Activated naive CD4-positive, alpha-beta T cell (primary cell): ENCODE data around the gene SSC5D.

Experiments
- DNase-seq, 4 experiments: peaks; one replicate each; lab custom pipeline; 2025; lab: John Stamatoyannopoulos, UW

The SSC5D gene

DNA sequence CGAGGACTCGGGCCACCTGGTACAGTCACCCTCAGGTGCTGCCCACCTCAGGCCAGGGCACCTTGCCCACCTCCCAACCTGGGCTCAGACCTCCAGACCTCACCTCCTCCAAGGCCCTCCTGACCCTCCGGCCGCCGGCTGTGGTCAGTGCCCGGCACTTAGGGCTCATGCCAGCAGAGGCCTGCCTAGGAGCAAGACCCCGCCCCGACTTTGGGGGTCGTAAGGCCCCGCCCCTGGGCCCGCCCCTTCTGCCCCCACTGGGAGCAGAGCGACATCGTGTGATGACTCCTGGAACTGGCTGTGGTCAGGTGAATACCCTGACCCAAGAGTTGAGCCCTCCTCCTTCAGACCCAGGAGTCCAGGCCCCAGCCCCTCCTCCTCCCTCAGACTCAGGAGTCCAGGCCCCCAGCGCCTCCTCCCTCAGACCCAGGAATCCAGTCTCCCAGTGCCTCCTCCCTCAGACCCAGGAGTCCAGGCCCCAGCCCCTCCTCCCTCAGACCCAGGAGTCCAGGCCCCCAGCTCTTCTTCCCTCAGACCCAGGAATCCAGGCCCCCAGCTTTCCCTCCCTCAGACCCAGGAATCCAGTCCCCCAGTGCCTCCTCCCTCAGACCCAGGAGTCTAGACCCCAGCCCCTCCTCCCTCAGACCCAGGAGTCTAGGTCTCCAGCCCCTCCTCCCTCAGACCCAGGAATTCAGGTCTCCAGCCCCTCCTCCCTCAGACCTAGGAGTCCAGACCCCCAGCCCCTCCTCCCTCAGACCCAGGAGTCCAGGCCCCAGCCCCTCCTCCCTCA, 48.9 kb downstream of the SSC5D start, which contains the start of gene SBK2:
SBK2 (minus strand) TSS at position 183 of the 790 bp plus-strand sequence. CDS start 839 bp downstream, outside the sequence.
- no peak for DNase-seq

DNA sequence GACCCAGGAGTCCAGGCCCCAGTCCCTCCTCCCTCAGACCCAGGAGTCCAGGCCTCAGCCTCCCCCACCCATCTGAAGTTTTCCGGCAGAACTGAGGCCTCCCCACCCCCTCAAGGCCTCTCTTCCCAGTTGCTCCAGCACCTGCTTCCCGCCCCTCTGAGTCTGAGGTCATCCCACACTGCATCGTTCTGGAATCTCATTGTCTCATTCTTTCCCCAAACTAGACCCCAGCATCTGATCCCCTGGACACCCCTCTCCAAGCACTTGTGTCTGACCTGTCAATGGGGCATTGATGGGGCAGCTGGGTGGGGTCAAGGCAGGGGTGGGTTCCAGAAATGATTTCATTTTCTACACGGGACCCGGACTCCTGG, 49.5 kb downstream of the SSC5D start:
- DNase-seq: no peak

DNA sequence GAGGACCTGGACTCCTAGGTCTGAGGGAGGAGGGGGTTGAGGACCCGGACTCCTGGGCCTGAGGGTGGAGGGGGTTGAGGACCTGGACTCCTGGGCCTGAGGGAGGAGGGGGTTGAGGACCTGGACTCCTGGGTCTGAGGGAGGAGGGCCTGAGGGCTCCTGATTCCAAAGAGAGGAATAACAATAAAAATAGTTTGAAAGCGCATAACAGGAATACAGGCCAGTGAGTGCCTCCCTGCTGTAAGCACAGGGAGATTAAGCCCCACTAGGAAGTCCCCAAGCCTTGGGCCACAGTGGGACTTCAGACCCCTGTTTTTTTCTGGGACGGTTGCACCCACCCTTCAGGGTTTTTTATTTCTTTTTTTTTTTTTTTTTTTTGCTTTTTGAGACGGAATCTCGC, 49.9 kb downstream of the SSC5D start:
- DNase-seq: no peak

DNA sequence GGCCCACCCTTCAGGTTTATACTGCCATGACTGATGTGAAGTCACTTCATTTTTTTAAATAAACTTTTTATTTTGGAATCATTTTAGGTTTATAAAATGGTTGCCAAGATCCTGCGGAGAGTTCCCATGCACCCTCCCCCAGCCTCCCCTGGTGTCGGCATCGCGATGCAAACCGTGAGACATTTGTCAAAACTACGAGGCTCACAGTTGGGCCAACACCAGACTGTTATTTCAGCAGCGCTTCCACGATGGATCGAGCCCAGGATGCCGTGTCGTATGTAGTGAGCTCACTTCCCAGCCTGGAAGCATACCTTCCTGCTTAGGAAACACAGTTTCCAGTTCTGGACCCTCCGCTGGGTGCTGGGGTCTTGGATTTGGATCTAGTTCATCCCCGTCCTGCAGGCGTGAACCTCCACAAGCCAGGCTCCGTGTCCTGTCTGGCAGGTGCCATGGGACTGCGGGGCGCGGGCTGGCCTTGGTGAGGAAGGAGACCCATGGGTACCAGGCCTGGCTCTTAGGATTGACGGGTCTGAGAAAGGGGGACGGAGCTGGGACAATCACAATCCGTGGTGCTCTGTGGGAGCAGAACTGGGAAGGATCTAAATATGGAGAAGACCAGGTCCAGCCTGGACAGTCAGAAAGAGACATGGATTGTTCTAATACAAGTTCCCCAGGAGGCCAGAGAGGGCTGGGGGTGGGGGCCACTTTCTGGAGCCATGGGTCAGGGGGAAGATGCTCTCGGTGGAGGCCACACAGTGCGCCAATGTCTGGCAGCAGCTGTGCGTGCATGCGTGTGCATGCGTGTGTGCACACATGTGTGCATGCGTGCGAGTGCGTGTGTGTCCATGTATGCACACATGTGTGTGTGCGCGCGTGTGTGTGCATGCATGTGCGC, 51.1 kb downstream of the SSC5D start:
- DNase-seq: no peak

DNA sequence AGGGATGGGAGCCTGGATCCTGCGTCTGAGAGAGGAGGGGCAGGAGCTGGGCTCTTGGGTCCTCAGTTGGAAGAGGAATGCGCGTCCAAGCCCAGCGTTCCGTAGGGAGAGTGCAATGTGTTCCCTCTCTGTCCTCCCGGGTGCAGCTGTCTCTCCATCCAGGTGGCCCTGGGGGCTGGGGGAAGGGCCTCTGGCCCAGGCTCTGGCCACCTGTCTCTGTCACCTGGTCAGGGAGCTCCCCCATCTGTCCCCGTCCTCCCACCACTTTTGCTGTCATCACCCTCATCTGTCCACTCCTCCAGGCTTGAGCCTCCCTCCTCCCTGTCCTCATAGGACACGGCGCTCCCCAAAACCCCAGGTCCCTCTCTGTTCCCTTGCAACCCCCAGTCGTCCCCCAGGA, 52.4 kb downstream of the SSC5D start:
- no peak for DNase-seq

DNA sequence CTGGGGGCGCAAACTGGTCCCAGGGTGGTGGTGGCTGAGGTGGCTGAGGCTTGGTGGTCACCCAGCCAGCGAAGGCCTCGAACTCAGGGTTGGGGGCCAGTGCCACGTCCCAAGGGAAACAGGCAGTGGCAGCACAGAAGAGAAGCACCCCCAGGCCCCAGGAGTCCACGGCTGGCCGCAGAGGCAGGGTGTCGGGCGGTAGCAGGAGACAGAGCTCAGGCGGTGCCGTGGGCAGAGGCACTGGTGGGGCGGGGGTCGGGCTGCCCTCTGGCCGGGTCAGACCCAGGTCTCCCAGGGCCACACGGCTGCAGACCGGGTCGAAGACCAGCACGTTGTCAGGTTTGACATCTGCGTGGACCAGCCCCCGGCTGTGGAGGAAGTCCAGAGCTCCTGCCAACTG, 52.9 kb downstream of the SSC5D start:
- no peak for DNase-seq

DNA sequence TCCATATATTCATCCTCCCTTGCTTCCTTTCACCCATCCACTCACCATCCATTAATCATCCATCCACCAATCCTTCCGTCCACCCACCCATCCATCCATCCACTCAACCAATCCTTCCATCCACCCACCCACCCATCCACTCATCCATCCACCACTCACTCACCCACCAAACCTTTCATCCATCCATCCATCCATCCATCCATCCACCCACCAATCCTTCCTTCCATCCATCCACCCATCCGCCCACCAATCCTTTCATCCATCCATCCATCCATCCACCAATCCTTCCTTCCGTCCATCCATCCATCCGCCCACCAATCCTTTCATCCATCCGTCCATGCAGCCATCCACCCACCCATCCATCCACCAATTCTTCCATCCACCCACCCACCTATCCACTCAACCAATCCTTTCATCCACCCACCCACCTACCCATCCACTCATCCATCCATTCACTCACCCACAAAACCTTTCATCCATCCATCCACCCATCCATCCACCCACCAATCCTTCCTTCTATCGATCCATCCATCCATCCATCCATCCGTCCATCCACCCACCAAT, 54.1 kb downstream of the SSC5D start:
- no peak for DNase-seq

DNA sequence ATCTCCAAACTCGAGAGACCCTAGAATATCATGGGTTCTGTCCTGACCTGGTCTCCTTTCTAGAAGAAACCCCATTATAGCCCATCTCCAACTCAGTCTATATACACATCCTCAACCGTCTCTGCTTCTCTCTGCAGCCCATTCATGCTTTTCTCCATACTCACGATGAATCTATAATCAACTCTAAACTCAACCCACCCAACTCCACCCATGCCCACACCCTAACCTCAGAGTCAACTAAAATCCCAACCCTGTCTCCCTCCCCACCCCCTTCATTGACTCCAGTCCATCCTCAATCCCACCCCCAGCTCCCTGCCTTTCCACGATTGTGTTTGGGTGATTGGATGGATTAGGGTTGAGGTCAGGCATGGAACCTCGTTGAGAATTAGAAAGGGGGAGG, 55.3 kb downstream of the SSC5D start:
- no peak for DNase-seq

DNA sequence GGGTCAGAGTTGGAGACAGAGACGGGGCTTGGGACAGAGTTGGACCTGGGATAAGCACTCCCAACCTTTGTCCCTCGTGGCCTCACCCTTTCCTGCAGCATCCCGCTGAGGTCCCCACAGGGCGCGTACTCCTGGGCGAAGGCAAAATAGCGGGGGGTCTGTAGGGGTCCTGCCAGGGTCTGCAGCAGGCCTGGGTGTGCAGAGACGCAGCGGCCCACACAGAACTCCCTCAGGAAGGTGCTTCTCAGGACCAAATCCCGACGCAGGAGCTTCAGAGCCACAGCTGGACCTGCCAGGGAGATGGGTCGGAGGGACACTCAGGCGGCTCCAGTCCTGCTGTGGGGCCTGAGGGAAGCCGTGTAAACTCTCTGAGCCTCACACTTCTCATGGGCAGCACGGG, 55.8 kb downstream of the SSC5D start:
- DNase-seq: no peak

DNA sequence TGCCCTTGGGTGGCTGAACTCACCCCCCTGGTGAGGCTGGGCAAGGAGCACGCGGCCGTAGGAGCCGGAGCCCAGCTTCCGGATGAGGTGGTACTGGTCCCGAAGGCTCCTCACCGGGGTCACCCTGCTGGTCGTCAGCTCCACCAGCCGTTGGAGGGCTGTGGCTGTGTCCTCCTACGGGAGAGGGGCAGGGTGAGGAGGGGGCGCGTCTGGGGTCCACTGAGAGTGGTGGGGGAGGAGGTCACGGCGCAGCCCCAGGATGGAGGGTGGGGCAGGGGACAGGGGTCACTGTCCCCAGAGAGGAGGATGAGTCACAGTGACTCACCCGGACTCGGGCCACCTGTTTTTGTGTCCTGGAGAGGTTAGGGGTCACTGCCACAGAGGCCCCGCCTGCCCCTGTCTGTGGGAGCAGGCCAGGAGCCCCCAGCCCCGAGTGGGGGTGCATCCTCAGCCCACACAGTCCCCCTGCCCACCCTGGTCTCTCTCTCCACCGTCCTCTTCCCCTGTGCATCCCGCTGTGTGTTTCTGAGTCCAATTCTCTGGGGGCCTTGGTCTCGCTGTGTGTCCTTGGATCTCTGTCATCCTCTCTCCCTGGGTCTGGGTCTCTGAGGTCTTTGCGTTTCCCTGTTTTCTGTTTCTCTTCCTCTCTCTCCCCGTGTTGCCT, 56.7 kb downstream of the SSC5D start:
- no peak for DNase-seq

DNA sequence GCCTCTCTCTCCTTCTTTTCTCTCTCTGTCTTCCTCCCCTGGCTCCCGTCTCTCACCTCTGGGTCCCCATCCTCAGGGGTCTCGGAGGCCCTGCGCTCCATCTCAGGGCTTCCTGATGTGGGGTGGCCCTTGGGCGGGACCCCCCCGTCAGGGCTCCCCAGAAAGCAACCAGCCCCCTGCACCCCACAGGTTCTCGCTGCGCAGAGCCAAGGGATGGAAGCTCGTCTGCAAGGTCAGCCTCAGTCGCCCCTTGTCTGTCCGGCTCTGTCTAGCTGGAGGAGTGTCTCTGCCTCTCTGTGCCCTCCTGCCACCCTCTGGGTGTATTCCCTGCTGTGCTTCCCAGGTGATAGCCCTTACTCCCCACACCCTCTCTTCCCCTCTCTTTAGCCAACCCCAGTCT, 57.2 kb downstream of the SSC5D start, which contains the start of gene SBK3:
SBK3 (minus strand) TSS at position 101 of the 400 bp plus-strand sequence; CDS start at position 101, 0 bp downstream.
- DNase-seq: no peak

DNA sequence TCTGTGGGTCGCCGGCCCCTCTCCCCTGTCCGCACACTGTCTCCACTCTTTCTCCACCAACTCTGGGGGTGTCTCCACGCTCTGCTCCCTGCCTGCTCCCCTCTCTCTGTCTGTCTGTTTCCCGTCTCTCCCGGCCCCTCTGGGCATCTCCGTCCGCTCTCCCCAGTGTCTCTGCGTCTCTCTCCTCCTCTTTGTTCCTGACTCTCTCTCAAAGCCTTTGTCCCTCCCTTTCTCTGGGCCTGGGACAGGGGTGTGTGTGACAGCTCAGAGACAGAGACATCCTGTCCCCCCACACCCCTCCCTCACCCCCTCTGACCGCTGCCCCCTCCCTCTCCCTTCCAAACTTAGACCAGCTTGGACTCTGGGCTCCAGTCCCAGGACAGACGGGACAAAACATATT, 57.8 kb downstream of the SSC5D start:
- no peak for DNase-seq

DNA sequence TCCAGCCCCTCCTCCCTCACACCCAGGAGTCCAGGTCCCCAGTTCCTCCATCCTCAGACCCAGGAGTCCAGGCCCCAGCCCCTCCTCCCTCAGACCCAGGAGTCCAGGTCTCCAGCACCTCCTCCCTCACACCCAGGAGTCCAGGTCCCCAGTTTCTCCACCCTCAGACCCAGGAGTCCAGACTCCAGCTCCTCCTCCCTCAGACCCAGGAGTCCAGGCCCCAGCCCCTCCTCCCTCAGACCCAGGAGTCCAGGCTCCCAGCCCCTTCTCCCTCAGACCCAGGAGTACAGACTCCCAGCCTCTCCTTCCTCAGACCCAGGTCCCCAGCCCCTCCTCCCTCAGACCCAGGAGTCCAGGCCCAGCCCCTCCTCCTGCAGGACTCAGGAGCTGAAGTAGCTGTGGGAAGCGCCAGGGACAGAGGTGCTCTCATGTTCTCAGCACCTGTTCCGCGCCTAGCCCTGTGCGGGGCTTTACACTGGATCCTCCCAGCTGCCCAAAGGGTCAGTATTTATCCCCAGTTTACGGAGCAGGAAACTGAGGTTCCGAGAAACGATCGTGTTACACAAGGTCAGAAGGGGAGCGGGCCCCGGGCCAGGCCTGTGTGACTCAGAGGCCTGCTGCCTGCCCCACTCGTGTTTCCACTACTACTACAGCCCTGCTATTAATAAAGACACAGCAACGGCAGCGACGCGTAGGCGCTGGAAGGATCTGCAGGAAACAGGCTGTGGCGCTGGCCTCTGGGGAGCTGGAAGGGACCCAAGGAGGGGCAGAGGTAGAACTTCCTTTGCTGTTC, 58.8 kb downstream of the SSC5D start:
- no peak for DNase-seq

DNA sequence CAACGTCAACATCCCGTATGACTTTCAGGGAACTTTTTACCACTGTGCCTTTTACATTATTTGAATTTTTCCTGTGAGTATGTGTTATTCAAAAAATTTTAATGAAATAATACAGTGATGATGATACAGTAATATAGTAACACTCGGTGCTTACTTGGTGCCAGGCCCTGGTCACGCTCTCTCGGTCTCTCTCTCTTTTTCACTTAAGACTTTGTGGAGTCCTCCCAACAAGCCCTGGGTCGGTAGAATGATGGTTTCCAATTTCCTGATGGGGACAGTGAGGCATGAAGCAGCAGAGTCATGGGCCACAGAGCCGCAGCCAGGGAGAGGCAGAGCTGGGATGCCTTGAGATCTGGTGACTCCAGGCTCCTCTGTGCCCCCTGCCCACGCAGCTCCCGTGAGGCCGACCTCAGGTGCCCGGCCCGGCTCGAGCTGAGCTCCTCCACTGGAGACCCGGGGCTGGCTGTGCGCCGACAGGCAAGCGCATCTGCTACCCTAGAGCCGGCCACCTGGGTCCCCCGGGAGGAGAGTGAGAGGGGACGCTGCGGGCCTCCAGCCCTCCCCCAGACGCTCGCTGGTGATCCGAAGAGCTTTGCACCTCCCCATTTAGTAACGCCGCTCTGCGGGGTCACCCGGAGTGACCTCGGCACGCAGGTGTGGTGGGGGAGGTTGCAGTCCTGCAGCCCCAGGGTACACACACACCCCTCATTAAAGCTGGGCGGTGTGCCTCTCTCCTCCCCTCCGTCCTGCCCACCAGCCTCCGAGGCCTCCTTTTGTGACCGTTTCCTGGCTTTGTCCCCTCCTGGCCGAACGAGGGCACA, 61.5 kb downstream of the SSC5D start:
- no peak for DNase-seq

DNA sequence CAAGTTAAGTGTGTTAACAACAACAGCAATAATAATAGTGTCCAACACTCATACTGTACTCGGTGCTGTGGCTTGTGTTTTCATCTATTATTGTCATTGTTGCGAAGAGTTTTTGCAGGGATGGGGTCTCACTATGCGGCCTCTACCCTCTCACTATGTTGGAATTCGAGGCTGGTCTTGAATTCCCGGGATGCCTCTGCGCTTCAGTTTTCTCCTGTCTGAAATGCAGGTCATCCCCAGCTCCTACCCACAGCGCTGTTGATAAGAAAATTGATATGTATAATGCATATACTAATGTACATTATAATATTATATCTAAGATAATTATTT, 62.0 kb downstream of the SSC5D start:
- DNase-seq: no peak

DNA sequence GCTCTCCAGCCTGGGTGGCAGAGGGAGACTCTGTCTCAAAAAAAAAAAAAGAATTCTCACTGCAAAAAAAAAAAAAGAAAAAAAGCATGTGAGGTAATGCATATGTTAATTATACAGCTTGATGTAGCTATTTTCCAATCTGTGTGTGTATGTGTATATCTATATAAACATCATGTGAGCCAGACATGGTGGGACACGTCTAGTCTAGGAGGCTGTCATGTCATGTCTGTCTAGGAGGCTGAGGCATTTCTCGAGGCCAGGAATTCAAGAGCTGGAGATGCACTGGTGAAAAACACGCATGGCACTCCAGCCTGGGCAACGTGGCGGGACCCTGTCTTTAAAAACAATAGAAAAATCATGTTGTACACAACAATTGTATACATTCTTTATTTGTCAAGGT, 64.0 kb downstream of the SSC5D start:
- no peak for DNase-seq

DNA sequence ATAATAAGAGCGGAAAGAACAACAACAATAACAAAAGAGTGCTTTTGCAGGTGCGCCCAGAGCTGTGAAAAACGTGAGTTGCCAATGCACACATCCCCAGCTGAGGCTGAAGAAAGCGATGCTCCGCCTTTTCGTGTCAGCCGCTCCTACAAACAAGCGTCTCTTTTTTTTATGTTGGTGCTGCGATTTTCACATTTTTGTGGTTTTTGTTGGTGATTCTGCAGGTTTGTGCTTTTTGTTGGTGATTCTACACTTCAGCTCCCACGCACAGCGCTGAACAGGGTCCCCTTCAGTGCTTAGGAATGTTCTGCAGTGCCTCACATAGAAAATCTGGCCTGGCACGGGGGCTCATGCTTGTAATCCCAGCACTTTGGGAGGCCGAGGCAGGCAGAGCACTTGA, 64.4 kb downstream of the SSC5D start:
- DNase-seq: no peak

DNA sequence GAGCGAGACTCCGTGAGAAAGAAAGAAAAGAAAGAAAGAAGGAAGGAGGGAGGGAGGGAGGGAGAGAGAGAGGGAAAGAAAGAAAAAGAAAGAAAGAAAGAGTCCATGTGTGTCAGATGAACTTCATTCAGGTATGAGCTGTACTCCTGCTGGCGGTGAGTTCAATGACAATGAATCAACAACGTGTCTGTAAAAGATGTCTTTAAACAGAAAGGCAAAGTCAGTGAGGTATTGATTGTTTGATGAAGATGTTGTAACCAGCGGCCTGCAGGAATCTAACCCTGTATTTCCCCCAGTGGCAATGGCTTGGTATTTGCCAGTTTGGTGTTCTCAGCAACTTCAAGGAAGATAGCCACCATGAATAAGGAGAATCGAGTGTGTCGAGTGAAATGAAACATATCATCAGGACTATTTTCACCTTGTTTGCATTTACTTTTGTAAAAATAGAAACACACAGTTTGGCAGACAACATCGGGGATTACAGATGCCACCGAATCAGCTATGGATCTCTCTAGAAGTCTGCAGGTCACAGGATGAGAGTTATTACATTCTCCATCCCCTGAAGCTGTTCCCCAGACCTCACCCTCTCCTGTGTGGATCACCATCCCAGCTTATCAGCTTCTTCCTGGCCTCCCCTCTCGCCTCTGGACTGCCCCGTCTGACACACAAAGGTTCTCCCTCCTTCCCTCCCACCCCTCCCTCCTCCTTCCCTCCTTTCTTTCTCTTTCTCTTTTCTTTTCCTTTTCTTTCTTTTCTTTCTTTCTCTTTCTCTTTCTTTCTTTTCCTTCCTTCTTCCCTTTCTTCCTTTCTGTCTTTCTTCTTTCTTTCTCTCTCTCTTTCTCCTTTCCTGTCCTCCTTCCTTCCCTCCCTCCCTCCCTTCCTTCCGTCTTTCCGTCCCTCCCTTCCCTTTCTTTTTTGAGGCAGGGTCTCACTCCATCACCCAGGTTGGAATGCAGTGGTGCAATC, 65.3 kb downstream of the SSC5D start:
- no peak for DNase-seq

DNA sequence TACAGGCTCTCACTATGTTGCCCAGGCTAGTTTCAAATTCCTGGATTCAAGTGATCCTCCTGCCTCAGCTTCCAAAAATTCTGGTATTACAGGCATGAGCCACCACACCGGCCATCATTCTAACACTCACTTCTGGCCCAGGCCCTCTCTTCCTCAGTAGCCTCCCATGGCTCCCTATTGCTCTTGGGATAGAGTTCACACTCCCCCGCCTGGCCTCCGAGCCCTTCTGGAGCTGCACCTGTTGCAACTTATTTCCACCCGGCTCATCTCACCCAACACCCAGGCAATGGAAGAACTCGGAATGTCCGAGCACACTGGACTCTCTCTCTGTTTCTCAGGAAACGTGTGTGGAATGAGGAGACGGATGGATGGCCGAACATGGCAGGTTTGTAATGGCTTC, 66.1 kb downstream of the SSC5D start:
- DNase-seq: no peak
